Breast epithelium (tissue), 3 donors: Measurements from ENCODE around the gene RWDD4.

Source experiments
- POLR2A ChIP-seq: fragments of 450-650 bp; IDR thresholded peaks from one replicate; pipeline ENCODE4 v1.6.1; 2016; ENCODE audit warnings: antibody characterized with exemption, mild to moderate bottlenecking, moderate library complexity
- POLR2AphosphoS5 ChIP-seq, 3 donors: sonication (generic); formaldehyde crosslinking; IDR thresholded peaks; one replicate each; pipeline ENCODE4 v1.6.1; 2017; ENCODE audit warnings: antibody characterized with exemption in 3 of 3

DNA sequence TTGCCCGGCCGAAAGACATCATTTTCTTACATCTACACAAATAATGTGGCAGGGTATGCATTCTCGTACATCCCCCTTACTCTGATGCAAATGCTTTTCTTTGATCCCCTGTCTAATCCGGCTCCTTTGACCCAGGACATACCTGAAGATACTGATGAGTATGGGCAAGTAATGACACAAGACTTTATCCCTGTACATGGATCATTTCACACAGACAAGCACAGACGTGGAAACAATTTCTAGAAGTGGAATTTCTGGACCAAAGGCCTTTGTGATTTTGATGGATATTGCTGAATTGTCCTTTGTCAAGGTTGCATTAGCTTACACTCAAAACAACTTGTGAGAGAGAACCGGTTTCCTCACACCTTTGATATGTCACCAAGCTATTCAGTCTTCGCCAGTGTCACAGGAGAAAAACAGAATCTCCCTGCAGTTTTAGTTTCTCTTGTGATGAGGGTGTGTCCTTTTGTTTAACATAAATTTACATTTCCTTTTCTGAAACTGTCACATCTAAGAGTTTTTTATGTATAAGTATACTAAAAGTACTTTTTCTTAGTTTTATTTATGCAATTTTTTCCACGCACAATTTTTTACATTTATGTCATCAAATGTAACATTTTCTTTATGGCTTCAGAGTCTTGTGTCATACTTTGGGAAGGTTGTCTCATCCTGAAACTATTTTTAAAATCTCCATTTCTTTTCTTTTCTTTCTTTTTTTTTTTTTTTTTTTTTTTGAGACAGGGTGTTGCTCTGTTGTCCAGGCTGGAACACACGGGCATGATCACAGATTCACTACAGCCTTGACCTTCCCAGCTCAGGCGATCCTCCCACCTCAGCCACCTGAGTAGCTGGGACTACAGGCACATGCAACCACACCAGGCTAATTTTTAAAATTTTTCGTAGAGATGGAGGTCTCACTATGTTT lies 25.2 kb downstream of the RWDD4 start:
- TF ChIP-seq POLR2AphosphoS5 (IDR thresholded peaks at IDR 0.05) (no peak), POLR2A (no peak)
